ENCODE results near the gene NCOA5.

Gene NCOA5

DNA sequence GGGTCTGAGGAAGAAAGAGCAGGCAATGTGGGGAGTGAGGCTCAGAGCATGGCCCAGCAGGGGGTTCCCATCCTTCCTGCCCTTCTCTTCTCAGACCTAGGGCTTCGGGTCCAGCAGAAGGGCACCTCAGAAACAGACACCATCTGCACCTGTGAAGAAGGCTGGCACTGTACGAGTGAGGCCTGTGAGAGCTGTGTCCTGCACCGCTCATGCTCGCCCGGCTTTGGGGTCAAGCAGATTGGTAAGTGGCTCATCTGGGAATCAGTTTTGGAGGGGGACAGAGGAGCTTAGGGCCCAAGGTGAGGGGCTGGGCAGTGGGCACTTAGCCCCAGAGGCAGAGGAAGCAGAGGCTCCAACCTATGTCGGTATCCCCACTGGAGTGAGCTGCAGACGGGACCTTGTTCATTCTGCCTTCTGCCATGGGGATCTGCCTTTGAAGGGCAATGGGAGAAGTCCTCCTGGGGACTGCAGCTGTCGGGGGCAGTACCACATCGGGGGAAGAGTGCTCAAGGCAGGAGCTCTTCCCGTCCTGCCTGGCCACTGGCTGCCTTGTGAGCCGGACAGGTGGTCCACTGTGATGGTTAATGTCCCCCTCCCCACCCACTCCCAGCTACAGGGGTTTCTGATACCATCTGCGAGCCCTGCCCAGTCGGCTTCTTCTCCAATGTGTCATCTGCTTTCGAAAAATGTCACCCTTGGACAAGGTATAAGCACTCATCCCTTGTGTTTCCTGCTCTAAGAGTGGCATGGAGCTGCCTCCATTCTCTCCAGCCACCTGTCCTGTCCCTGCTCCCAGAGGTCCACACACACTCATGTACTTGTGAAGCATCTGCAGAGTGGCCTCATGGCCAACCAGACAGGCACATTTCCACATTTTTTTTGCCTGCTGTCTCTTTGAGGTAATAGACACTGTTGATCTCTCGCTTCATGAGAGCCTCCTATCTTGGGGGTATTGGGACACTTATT, 33.0 kb upstream of the NCOA5 start:
- DNase-seq (ENCODE audit: low read depth): no peak
- H3K4me3 ChIP-seq (ENCODE audit: low read depth, low read length): no peak overlapping the region
- TF ChIP-seq MYC (IDR thresholded peaks at IDR 0.05; ENCODE audit: low read depth, low read length) (no peak), POLR2A (IDR thresholded peaks at IDR 0.05; ENCODE audit: extremely low read depth, insufficient read length) (no peak), MAX (IDR thresholded peaks at IDR 0.05; ENCODE audit: low read depth, low read length) (no peak)
- TF ChIP-seq, protein P1, sequence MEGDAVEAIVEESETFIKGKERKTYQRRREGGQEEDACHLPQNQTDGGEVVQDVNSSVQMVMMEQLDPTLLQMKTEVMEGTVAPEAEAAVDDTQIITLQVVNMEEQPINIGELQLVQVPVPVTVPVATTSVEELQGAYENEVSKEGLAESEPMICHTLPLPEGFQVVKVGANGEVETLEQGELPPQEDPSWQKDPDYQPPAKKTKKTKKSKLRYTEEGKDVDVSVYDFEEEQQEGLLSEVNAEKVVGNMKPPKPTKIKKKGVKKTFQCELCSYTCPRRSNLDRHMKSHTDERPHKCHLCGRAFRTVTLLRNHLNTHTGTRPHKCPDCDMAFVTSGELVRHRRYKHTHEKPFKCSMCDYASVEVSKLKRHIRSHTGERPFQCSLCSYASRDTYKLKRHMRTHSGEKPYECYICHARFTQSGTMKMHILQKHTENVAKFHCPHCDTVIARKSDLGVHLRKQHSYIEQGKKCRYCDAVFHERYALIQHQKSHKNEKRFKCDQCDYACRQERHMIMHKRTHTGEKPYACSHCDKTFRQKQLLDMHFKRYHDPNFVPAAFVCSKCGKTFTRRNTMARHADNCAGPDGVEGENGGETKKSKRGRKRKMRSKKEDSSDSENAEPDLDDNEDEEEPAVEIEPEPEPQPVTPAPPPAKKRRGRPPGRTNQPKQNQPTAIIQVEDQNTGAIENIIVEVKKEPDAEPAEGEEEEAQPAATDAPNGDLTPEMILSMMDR (IDR thresholded peaks at IDR 0.05; ENCODE audit: low read depth, low read length): no peak

GRCh38 chr20:46122071-46122470, 32.3 kb upstream of the NCOA5 start:
- DNase-seq (ENCODE audit: low read depth): no peak
- TF ChIP-seq POLR2A (IDR thresholded peaks at IDR 0.05; ENCODE audit: extremely low read depth, insufficient read length) (no peak), MYC (IDR thresholded peaks at IDR 0.05; ENCODE audit: low read depth, low read length) (no peak), MAX (IDR thresholded peaks at IDR 0.05; ENCODE audit: low read depth, low read length) (no peak)
- TF ChIP-seq, protein P1 (IDR thresholded peaks at IDR 0.05; ENCODE audit: low read depth, low read length): no peak
- no peak overlapping the region for H3K4me3 ChIP-seq (ENCODE audit: low read depth, low read length)

GRCh38 chr20:46121184-46121930, 31.6 kb upstream of the NCOA5 start:
- H3K4me3 ChIP-seq (ENCODE audit: low read depth, low read length): no peak overlapping the region
- no peak for TF ChIP-seq POLR2A (IDR thresholded peaks at IDR 0.05; ENCODE audit: extremely low read depth, insufficient read length)
- no peak for TF ChIP-seq MYC (IDR thresholded peaks at IDR 0.05; ENCODE audit: low read depth, low read length)
- TF ChIP-seq MAX (IDR thresholded peaks at IDR 0.05; ENCODE audit: low read depth, low read length): no peak
- TF ChIP-seq, protein P1 (IDR thresholded peaks at IDR 0.05; ENCODE audit: low read depth, low read length): no peak
- no peak for DNase-seq (ENCODE audit: low read depth)

- TF ChIP-seq POLR2A (IDR thresholded peaks at IDR 0.05; ENCODE audit: extremely low read depth, insufficient read length): no peak
- no peak for TF ChIP-seq MAX (IDR thresholded peaks at IDR 0.05; ENCODE audit: low read depth, low read length)
- TF ChIP-seq, protein P1 (IDR thresholded peaks at IDR 0.05; ENCODE audit: low read depth, low read length): no peak
- TF ChIP-seq MYC (IDR thresholded peaks at IDR 0.05; ENCODE audit: low read depth, low read length): no peak
- no peak for DNase-seq (ENCODE audit: low read depth)
- H3K4me3 ChIP-seq (ENCODE audit: low read depth, low read length): no peak overlapping the region
These were observed 30.4 kb upstream of the NCOA5 start for GRCh38 chr20:46120136-46120535.

DNA sequence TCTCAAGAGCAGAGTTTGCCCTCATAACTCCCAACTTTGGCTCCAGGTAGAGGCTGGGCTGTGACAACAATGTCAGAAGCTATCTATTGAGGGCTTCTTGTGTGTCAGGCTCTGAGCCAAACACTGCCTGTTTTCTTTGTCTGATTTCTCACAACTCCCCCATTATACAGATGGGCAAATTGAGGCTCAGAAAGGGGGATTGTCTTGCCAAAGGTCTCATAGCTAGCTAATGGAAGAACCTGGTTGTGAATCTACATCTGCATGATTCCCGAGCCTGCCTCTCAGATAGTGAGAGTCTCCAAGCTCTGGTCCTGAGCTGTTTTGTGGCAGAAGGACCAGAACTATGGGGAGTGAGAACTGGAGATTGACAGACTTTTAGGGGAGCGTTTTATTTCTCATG, 29.8 kb upstream of the NCOA5 start:
- DNase-seq (ENCODE audit: low read depth): no peak
- TF ChIP-seq MYC (IDR thresholded peaks at IDR 0.05; ENCODE audit: low read depth, low read length): no peak
- TF ChIP-seq POLR2A (IDR thresholded peaks at IDR 0.05; ENCODE audit: extremely low read depth, insufficient read length): no peak
- H3K4me3 ChIP-seq (ENCODE audit: low read depth, low read length): no peak overlapping the region

DNA sequence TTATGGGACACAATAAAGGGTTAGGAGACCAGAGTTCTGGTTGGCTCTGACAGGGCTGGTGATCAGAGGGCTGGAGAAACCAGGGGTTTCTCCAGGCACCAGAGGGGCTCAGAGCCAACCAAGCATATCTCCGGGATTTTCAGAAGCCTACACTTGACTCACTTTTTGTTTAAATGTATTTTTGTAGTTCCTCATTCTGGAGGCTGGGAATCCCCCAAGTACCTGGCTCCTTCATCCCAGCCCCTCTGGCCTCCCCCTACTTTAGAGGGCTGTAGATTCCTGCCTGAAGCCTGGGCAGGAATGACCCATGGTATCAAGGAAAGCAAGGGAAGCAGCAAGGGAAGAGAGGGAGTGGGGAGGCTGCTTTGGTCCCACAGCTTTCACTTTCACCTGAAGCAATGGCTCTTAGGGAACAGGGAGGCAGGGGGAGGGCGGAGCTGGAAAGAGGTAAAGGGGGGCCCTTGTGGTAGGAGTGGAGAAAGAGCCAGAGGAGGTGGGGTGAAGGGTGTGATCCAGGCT, 29.3 kb upstream of the NCOA5 start:
- DNase-seq (ENCODE audit: low read depth): no peak
- TF ChIP-seq MAX (IDR thresholded peaks at IDR 0.05; ENCODE audit: low read depth, low read length) (no peak), MYC (IDR thresholded peaks at IDR 0.05; ENCODE audit: low read depth, low read length) (no peak), POLR2A (IDR thresholded peaks at IDR 0.05; ENCODE audit: extremely low read depth, insufficient read length) (no peak)
- TF ChIP-seq, protein P1 (IDR thresholded peaks at IDR 0.05; ENCODE audit: low read depth, low read length): no peak
- no peak overlapping the region for H3K4me3 ChIP-seq (ENCODE audit: low read depth, low read length)
